ENCODE measurements around the gene TBX22. TPM values are rescaled to one million over a fixed set of nuclear protein-coding genes. Genes with fewer than 3 reads are reported as not detected.
"Not testable (repeated sequence)": the region's sequence is repeated elsewhere in the genome, so short reads cannot be mapped to it uniquely, and the experiment has no call there.

TBX22 gene
- total RNA-seq, 4 donors from 2014 or later, result not detected

DNA sequence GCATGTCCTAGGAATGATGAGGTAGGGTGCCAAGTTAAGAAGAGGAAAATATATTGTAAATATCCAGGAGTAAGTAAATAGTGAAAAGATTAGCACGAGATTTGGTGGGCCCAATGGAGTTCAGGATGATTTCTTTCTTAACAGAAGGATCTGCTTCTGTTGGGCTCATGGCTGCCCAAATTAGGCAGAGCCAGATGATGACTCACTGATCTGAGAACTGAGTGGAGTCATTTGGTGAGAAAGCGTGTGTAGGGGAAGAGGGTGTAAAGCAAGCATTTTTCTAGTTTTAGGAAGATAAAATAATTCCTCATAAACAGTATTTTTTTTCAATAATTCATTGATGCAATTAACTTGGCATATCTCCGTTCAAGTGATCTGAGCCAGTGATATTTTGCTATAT is 1.6 kb downstream of the TBX22 start:
- Histone ChIP-seq H3K27ac (no peak overlapping the region), H3K27me3 (no peaks in the 10 kb centered on the region), H3K4me3 (no peak overlapping the region), H3K36me3 (no peaks in the 10 kb centered on the region), H3K4me1 (no peaks in the 10 kb centered on the region), H3K9me3 (no peaks in the 10 kb centered on the region)
- no peak for TF ChIP-seq POLR2A (IDR thresholded peaks at IDR 0.05)
- ATAC-seq, result no peak
- 39 to 55% methylated on average over 3 of the region's 3 CpGs for WGBS, 2 donors (ENCODE audit: low coverage in 1 of 2)

DNA sequence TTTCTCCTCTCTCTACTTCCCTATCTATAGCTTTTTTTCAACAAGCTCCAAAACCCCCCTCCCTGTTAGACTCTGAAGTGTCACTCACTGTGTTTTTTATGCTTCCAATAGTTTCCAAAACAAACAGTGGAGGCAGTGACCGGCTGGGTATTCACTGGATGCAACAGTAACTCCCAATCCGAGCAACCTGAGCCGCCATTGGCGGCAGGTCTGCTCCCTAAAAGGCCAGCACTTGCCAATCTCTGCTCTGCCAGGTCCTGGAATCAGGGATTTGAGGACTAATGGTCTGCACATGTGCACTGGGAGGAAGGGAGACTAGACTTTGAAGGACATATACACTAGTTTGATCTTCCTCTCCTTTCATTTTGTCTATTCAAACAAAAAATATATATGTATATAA is 7.1 kb downstream of the TBX22 start:
- H3K27ac ChIP-seq, result no peak overlapping the region
- TF ChIP-seq, protein P1, sequence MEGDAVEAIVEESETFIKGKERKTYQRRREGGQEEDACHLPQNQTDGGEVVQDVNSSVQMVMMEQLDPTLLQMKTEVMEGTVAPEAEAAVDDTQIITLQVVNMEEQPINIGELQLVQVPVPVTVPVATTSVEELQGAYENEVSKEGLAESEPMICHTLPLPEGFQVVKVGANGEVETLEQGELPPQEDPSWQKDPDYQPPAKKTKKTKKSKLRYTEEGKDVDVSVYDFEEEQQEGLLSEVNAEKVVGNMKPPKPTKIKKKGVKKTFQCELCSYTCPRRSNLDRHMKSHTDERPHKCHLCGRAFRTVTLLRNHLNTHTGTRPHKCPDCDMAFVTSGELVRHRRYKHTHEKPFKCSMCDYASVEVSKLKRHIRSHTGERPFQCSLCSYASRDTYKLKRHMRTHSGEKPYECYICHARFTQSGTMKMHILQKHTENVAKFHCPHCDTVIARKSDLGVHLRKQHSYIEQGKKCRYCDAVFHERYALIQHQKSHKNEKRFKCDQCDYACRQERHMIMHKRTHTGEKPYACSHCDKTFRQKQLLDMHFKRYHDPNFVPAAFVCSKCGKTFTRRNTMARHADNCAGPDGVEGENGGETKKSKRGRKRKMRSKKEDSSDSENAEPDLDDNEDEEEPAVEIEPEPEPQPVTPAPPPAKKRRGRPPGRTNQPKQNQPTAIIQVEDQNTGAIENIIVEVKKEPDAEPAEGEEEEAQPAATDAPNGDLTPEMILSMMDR (IDR thresholded peaks at IDR 0.05), result no peak
- TF ChIP-seq POLR2A (IDR thresholded peaks at IDR 0.05) (no peak), POLR2AphosphoS5 (IDR thresholded peaks at IDR 0.05) (no peak), EP300 (IDR thresholded peaks at IDR 0.05) (no peak)
- no peaks in the 10 kb centered on the region for H3K36me3 ChIP-seq
- H3K4me1 ChIP-seq, result no peaks in the 10 kb centered on the region
- H3K9me3 ChIP-seq, result no peaks in the 10 kb centered on the region
- no peaks in the 10 kb centered on the region for H3K27me3 ChIP-seq
- no peak for ATAC-seq
- H3K4me3 ChIP-seq, result no peak overlapping the region
- 0% methylated on average over 1 of the region's 4 CpGs; no CpG with 5 or more reads in 1 of the 2 donors for WGBS, 2 donors (ENCODE audit: low coverage in 1 of 2)

DNA sequence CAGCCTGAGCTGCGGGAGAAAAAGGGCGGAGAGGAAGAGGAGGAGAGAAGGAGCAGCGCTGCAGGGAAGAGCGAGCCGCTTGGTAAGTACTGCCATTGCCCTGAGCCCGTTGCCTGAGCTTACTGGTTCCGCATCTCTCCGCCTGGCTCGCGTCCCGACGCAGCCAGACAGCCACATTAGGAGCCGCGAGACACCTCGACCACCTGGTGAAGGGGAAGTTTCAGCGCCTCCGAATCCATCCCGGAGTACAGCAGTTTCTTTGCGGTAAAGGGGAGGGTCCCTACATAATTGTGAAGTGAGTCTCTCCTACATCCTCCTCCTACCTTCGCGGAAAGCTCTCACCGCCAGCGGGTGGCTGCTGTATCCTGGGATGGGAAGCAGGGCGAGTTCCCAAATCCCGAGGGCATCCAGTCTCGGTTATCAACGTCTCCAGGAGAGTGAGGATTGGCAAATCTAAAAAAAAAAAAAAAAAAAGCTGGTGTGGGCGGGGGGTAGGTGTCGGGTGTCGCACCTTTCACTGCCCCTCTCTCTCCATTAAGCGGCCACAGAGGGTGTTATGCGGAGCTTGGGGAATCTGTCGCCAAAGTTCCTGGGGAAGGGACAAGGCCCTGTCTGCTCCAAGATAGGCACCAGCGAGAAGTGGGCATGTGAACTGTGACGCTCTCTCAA is 7.9 kb downstream of the TBX22 start:
- H3K4me1 ChIP-seq, result no peaks in the 10 kb centered on the region
- H3K9me3 ChIP-seq, result no peaks in the 10 kb centered on the region
- H3K36me3 ChIP-seq, result no peaks in the 10 kb centered on the region
- TF ChIP-seq POLR2AphosphoS5 (IDR thresholded peaks at IDR 0.05) (no peak), EP300 (IDR thresholded peaks at IDR 0.05) (no peak), POLR2A (IDR thresholded peaks at IDR 0.05) (no peak)
- TF ChIP-seq, protein P1 (IDR thresholded peaks at IDR 0.05), result no peak
- no peaks in the 10 kb centered on the region for H3K27me3 ChIP-seq
- H3K27ac ChIP-seq, result no peak overlapping the region
- 7 to 23% methylated on average over 6 to 14 of the region's 35 CpGs for WGBS, 2 donors (ENCODE audit: low coverage in 1 of 2)
- no peak for ATAC-seq
- peak overlapping the region in 1 of 2 donors; percentile 19 for H3K4me3 ChIP-seq

DNA sequence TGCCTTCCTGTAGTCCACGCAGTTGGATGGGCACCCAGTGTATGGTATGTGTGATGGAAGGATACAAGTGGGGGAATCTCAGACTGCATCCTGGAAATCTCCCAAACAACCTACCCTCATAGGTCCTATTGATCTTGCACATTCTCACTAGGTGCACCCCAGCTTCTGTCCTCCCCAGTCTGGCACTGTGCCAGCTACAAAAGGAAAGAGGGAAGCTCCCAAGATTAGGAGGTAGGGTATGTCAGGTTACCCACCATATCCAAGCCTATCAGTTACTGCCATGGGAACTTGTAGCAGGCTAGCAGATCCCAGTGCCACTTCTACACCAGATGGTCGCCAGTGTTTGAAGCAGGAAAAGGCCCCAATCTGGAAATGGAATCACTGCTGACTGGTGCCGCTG is 11.6 kb downstream of the TBX22 start:
- peak; percentile 10 for ATAC-seq
- H3K9me3 ChIP-seq, result no peaks in the 10 kb centered on the region
- no peak overlapping the region for H3K4me3 ChIP-seq
- no peaks in the 10 kb centered on the region for H3K36me3 ChIP-seq
- no peak overlapping the region for H3K27ac ChIP-seq
- 58% methylated on average over 2 of the region's 3 CpGs; no CpG with 5 or more reads in 1 of the 2 donors for WGBS, 2 donors (ENCODE audit: low coverage in 1 of 2)
- H3K27me3 ChIP-seq, result no peaks in the 10 kb centered on the region
- TF ChIP-seq, protein P1 (IDR thresholded peaks at IDR 0.05), result no peak
- no peak for TF ChIP-seq EP300 (IDR thresholded peaks at IDR 0.05)
- no peak for TF ChIP-seq POLR2AphosphoS5 (IDR thresholded peaks at IDR 0.05)
- TF ChIP-seq POLR2A (IDR thresholded peaks at IDR 0.05), result no peak
- no peaks in the 10 kb centered on the region for H3K4me1 ChIP-seq

DNA sequence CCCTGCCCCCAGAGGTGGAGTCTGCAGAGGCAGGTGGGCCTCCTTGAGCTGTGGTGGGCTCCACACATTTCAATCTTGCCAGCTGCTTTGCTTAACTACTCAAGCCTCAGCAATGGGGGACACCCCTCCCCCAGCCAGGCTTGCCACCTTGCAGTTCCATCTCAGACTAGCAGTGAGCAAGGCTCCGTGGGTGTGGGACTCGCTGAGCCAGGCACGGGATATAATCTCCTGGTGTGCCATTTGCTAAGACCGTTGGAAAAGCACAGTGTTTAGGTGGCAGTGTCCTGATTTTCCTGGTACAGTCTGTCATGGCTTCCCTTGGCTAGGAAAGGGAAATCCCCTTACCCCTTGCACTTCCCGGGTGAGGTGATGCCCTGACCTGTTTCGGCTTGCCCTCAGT is 51.6 kb downstream of the TBX22 start:
- not testable (repeated sequence) for H3K27ac ChIP-seq, H3K27me3 ChIP-seq, H3K4me3 ChIP-seq, H3K36me3 ChIP-seq, H3K4me1 ChIP-seq, ATAC-seq
- no CpG with 5 or more reads among the region's 6 CpGs for WGBS, 2 donors (ENCODE audit: low coverage in 1 of 2)
- H3K9me3 ChIP-seq, result peaks cover 0 to 11% (median 0%) of the 10 kb centered on the region in 3 donors

DNA sequence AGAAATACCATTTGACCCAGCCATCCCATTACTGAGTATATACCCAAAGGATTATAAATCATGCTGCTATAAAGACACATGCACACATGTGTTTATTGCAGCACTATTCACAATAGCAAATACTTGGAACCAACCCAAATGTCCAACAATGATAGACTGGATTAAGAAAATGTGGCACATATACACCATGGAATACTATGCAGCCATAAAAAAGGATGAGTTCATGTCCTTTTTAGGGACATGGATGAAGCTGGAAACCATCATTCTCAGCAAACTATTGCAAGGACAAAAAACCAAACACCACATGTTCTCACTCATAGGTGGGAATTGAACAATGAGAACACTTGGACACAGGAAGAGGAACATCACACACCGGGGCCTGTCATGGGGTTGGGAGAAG is 61.1 kb downstream of the TBX22 start:
- 100% methylated on average over 1 of the region's 1 CpG for WGBS, 2 donors (ENCODE audit: low coverage in 1 of 2)
- not testable (repeated sequence) for H3K4me1 ChIP-seq, H3K27me3 ChIP-seq

More for the DNA sequence above, 61.1 kb downstream of the TBX22 start:
- H3K36me3 ChIP-seq, H3K9me3 ChIP-seq, H3K4me3 ChIP-seq, H3K27ac ChIP-seq, ATAC-seq: not testable (repeated sequence)

All from gastroesophageal sphincter (tissue), 4 donors.